Activated T-helper 1 cell treated with Interleukin-2 at 50 U/mL for 16 hours (primary cell): ENCODE data around the gene BLOC1S1.

Experiments used
- DNase-seq: peaks from one replicate; pipeline ENCODE4 v3.0.0-alpha.2; 2020; ENCODE audit warnings: low read depth

BLOC1S1 gene

DNA sequence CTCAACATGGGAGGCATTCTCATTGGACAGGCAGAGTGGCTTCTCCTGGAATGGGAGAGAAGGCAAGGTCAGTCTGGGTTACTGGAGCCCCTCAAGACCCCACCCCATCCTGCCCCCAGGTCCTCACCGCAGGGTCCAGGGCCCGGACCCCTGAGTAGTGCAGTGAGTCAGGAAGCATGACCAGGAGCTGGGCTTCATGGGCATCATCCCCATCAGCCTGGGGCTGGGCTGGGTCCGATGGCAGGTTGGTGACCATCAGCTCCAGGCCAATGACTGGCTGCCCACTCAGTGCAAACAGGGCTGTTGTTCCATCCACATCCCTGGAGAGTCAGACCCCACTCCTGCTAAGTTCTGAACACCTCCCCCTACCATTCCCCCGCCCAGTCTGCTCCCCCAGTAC is 21.2 kb upstream of the BLOC1S1 start:
- DNase-seq = no peak

GRCh38 chr12:55695349-55695748 is 20.5 kb upstream of the BLOC1S1 start:
- no peak for DNase-seq

DNA sequence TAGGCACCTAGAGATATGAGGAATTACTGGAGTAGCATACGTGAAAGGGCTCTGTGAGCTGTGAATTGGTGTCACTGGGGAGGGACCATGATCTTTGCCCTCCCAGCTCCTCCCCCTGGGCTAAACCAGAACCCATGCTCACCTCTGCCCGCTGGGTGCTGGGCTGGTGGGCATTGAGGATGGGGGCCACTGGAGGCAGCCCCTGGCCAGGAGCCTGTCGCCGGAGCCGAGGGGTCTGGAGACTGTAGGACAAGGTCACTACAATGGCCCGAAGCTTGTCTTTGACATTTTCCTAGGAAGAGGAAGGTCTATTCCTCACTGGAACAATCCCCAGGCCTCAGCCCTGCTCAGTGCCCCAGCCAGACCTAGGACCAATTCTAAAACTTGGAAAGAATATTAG is 19.7 kb upstream of the BLOC1S1 start:
- DNase-seq = no peak

- no peak for DNase-seq
Observed at GRCh38 chr12:55696796-55697462, 18.9 kb upstream of the BLOC1S1 start.

DNA sequence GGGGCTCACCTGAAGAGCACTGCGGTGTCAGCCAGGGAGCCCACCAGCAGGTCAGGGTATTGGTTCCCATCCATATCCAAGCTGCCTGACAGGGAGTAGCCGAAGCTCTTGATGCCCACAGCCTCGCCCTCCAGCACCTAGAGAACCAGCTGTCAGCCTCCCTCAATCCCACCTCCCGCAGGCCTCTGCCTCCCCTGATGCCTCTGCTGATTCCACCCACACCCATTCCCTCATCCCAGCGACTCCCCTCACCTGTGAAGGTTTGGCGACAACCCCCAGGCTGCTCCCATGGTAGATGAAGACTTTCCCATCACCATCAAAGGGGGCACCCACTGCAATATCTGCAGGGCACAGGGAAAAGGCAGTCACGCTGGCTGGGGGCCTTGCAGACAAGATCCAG is 18.2 kb upstream of the BLOC1S1 start:
- DNase-seq = no peak

DNA sequence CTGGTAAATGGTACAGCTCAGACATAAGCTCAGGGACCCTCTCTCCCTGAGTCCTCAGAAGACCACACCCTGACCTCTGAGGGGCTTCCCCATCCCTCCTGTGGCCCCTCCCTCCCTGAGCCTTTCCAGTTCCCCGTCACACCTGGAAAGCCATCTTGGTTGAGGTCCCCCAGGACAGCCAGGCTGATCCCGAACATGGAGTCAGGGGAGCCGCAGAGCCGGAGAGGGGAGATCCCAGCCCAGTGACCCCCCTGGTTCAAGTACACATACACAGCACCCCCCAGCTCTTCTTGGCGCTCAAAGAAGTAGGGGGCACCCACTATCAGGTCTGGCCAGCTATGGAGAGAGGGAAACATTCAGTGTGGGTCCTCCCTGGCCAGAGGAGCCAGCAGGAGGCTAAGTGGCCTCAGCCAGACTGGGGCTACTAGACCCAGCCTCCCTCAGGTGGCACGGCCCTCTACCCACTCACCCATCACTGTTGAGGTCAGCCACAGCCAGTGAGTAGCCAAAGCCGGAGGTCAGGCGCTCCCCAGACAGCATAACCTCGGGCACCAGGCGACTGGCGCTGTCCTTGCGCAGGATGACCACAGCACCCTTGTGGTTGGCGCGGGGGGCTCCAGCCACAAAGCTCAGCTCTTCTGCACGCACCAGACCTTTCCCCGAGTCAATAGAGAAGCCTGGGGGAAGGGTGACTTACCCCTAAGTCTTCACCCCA is 17.4 kb upstream of the BLOC1S1 start:
- no peak for DNase-seq

DNA sequence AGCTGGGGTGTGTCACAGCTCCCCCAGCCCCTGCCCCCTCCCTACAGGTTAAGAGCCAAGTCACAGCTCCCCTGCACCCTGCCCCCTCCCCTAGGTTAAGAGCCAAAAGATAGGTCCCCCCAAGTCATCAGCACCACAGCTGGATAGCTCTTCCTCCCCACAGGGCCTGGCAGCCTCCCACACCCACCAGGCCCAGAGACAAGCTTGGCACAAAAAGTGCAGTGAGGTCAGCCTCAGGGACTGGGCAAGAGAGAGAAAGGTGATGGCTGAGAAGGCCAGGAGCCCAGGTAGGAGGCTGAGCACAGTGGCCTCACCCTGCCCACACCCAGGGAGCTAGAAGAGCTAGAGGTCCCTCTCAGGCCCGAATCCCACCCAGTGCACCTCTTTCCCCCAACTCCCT is 16.9 kb upstream of the BLOC1S1 start:
- DNase-seq = no peak

- DNase-seq = no peak
Observed at GRCh38 chr12:55699471-55700055, 16.3 kb upstream of the BLOC1S1 start.

DNA sequence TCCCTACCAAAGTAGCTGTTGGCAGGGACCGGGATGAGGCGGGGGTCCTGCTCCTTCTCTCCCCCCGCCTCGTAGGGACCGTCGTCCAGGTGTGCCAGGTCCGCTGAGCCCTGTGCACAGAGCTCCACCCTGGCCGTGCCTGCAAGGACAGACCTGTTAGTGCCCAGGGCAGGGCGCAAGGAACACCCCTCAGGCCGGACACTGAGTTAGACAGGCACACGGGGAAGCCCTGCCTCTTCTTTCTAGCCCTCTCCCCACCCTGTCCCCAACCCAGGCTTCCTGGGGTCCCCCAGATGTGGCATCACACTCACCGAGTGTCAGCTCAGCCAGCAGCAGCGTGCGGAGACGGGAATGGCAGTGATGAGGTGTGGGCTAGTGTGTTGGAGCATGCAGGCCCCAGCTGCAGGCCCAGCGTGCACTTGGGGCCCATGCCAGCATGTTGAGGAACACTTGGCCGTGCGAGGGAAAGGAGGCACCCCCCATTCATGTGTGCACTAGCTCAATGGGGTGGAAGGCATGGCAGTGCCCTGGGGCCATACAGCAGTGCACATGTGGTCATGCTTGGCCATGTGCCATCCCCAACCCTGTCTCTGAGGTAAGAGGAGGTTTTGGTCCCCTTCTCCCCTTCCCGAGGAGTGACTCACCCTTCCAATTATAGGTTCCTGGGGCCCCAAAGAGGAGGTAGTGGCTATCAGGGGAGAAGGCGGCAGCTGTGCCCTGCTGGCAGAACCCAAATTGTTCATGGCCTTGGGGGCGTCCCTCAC is 15.4 kb upstream of the BLOC1S1 start:
- DNase-seq = no peak

- DNase-seq = no peak
Observed at GRCh38 chr12:55702861-55703260, 13.0 kb upstream of the BLOC1S1 start.

DNA sequence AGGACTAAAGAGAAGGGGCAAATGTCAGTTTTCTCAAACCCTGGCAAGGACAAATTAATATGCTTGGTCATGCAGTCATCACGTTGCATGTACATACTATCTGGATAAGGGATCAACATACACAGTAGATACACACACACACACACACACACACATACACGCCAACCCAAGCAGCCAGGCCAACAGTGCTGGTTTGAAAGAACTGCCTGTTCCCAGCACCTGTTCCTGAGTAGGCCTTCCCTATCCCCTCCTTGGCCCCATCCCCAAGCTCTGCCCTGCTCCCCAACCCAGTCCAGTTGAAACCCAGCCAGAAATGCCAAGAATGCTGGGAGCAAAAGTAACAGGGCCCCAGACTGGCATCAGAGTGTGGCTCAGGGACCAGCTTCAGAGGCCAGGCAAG is 12.6 kb upstream of the BLOC1S1 start:
- no peak for DNase-seq

DNA sequence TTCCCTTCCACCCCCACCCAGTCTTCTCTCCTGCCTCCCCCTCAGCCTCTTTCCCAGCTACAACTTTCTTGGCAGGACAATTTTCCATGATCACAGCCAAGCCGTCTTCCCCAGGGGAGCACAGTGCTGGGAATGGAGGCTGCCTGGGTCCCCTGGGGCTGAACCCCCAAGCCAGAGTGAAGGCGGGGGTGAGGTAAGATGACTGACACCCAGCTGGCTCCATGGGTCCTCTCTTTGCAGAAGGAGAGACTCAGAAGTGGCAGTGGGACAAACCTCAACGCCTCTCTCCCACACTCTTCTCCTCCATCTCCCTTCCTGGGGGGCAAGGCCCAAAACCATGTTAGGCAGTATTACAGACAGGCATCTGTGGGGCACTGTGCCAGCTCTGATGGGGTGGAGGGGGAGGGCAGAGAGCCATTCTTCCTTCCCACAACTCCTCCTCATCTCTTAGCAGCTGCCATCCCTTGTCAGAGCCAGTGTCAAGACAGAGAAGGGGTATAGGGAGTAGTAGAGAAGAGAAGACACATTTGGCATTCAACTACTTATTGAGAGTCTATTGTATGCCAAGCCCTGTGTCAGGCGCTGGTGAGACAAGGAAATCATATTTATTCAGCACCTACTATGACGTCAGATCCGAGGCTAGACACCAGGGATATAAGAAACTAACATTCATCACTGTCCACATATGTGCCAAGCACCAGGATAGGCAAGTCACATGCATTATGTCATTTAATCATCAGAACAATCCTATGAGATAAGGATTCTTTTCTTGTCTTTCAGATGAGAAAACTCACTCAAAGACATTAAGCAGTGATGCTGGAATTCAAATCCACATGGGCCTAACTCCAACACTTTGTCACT is 11.7 kb upstream of the BLOC1S1 start:
- no peak for DNase-seq

GRCh38 chr12:55704824-55705718 is 10.8 kb upstream of the BLOC1S1 start:
- no peak for DNase-seq

- DNase-seq = no peak
Observed at GRCh38 chr12:55705782-55706402, 10.0 kb upstream of the BLOC1S1 start.

- no peak for DNase-seq
Observed at GRCh38 chr12:55706568-55707218, 9.2 kb upstream of the BLOC1S1 start.

DNA sequence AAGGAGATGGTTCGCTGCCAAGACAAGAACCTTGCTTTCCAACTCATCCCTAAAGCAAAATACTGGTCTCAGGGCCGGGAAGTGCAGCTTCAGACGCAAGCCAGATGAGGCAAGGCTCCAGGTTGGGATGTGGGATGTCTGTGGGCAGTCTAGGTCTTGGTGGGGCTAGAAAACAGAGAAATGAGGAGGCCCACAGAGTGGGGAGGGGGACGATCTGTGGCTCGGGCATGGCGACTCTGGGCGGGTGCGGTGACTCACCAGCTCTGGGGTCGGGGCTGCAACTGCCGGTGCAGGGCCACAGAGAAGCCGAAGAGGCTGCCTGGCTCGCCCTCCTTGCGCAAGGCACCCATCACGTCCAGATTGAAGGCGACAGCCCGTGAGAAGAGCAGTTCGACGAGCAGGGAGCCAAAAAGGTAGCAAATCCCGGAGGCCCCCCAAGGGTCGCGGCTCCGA is 8.6 kb upstream of the BLOC1S1 start:
- DNase-seq = no peak

GRCh38 chr12:55707841-55708694 is 7.8 kb upstream of the BLOC1S1 start, which contains the start of gene ITGA7:
Gene ITGA7, minus strand, starts transcription at chr12:55707904. Its CDS starts 222 bp downstream, at chr12:55707682.
- DNase-seq = peak; percentile 42

DNA sequence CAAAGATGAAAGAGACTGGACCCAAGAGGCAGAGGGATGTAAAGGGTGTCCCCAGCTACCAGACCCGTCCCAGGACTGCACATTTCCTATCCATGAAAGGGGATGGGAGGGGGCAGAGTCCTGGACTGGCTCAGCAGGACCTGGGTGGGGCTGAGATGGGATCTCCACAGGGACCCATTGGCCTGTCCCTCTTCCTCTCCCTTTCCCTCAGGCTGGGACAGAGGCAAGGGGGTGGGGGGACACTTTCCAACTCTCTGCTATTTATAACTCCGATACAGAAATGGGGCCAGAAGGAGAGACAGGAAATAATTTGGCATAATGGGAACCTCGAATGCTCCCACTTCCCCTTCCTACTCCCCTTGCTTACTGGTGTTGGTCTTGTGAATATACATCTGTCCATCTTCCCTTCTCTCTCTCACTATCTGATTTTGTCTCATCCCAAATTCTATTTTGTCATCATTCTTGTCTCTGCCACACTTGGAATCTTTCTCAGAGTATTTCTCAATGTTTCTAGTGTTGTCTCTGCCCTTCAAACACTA is 7.1 kb upstream of the BLOC1S1 start:
- DNase-seq = no peak
